ENCODE results near the gene WASF3. TPM values are rescaled to one million over a fixed set of nuclear protein-coding genes. Genes with fewer than 3 reads are reported as not detected.
A peak's percentile ranks its signal among the peaks of the same experiment; 100 is the strongest.

The WASF3 gene
- total RNA-seq, 1 donor from 2014 or later: 187 TPM

- no peak for TF ChIP-seq CTCF (IDR thresholded peaks at IDR 0.05; ENCODE audit: unreplicated experiment)
- Mint-ChIP-seq H3K27me3 (no peaks in the 10 kb centered on the region), H3K9me3 (ENCODE audit: low read depth) (no peaks in the 10 kb centered on the region)
Observed at GRCh38 chr13:26660766-26661165, 103.3 kb downstream of the WASF3 start.

GRCh38 chr13:26663791-26664190, 106.3 kb downstream of the WASF3 start:
- TF ChIP-seq CTCF (IDR thresholded peaks at IDR 0.05; ENCODE audit: unreplicated experiment): no peak
- Mint-ChIP-seq H3K4me3 (ENCODE audit: low read depth) (no peak overlapping the region), H3K4me1 (ENCODE audit: low read depth) (peaks cover 15% of the 10 kb centered on the region), H3K27me3 (no peaks in the 10 kb centered on the region), H3K27ac (peak overlapping the region; percentile 89), H3K9me3 (ENCODE audit: low read depth) (no peaks in the 10 kb centered on the region), H3K36me3 (ENCODE audit: insufficient read depth) (peaks cover 16% of the 10 kb centered on the region)
- no peak for DNase-seq (ENCODE audit: low spot score, unreplicated experiment)

More at GRCh38 chr13:26660766-26661165, 103.3 kb downstream of the WASF3 start:
- peaks cover 8% of the 10 kb centered on the region for H3K36me3 Mint-ChIP-seq (ENCODE audit: insufficient read depth)
- no peak overlapping the region for H3K27ac Mint-ChIP-seq
- DNase-seq (ENCODE audit: low spot score, unreplicated experiment): no peak
- H3K4me1 Mint-ChIP-seq (ENCODE audit: low read depth): peaks cover 18% of the 10 kb centered on the region
- no peak overlapping the region for H3K4me3 Mint-ChIP-seq (ENCODE audit: low read depth)

GRCh38 chr13:26664286-26664685, 106.8 kb downstream of the WASF3 start:
- H3K36me3 Mint-ChIP-seq (ENCODE audit: insufficient read depth): peaks cover 16% of the 10 kb centered on the region
- TF ChIP-seq CTCF (IDR thresholded peaks at IDR 0.05; ENCODE audit: unreplicated experiment): no peak
- H3K4me1 Mint-ChIP-seq (ENCODE audit: low read depth): peaks cover 15% of the 10 kb centered on the region
- DNase-seq (ENCODE audit: low spot score, unreplicated experiment): no peak
- no peaks in the 10 kb centered on the region for H3K9me3 Mint-ChIP-seq (ENCODE audit: low read depth)
- H3K27me3 Mint-ChIP-seq: no peaks in the 10 kb centered on the region
- no peak overlapping the region for H3K4me3 Mint-ChIP-seq (ENCODE audit: low read depth)
- H3K27ac Mint-ChIP-seq: peak overlapping the region; percentile 89

- no peak for TF ChIP-seq CTCF (IDR thresholded peaks at IDR 0.05; ENCODE audit: unreplicated experiment)
- Mint-ChIP-seq H3K27me3 (no peaks in the 10 kb centered on the region), H3K36me3 (ENCODE audit: insufficient read depth) (peaks cover 20% of the 10 kb centered on the region), H3K4me3 (ENCODE audit: low read depth) (no peak overlapping the region), H3K9me3 (ENCODE audit: low read depth) (no peaks in the 10 kb centered on the region), H3K27ac (peak overlapping the region; percentile 8), H3K4me1 (ENCODE audit: low read depth) (peaks cover 15% of the 10 kb centered on the region)
- no peak for DNase-seq (ENCODE audit: low spot score, unreplicated experiment)
Observed at GRCh38 chr13:26664876-26665275, 107.4 kb downstream of the WASF3 start.

- Mint-ChIP-seq H3K27ac (no peak overlapping the region), H3K4me1 (ENCODE audit: low read depth) (peaks cover 8% of the 10 kb centered on the region)
Observed at GRCh38 chr13:26668357-26669146, 111.1 kb downstream of the WASF3 start.

More at GRCh38 chr13:26668357-26669146, 111.1 kb downstream of the WASF3 start:
- Mint-ChIP-seq H3K36me3 (ENCODE audit: insufficient read depth) (peaks cover 35% of the 10 kb centered on the region), H3K27me3 (no peaks in the 10 kb centered on the region), H3K4me3 (ENCODE audit: low read depth) (no peak overlapping the region), H3K9me3 (ENCODE audit: low read depth) (no peaks in the 10 kb centered on the region)
- DNase-seq (ENCODE audit: low spot score, unreplicated experiment): no peak
- no peak for TF ChIP-seq CTCF (IDR thresholded peaks at IDR 0.05; ENCODE audit: unreplicated experiment)
